ENCODE measurements around the gene LIMS2. TPM values are rescaled to one million over a fixed set of nuclear protein-coding genes. Genes with fewer than 3 reads are reported as not detected.

Gene LIMS2
- total RNA-seq, 6 experiments from 2014 or later = 47.8 to 65.0 (median 59.1) TPM

DNA sequence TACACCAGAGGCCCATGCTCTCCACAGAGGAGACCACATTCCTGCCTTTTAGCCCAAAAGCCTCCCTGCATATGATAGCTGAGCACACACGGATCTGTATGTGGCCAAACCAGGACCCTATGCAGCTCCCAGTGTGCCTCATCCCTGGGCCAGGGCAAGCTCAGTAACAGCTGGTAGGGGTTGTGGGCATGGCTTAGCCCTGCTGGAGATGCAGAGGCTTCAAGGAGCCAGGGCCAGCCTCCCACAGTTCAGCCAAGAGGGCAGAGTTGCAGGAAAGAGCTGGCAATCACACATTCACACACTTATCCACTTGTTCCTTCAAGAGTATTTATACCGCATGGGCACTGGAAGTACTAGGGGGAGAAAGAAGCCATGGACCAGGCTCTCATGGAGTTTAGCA is 1.6 kb upstream of the LIMS2 start:
- Mint-ChIP-seq H3K27me3 (ENCODE audit: insufficient read depth) (peaks cover 21% of the 10 kb centered on the region), H3K36me3 (ENCODE audit: low read depth) (no peaks in the 10 kb centered on the region), H3K4me3 (no peak overlapping the region), H3K9me3 (no peaks in the 10 kb centered on the region), H3K4me1 (ENCODE audit: low read depth) (peaks cover 31% of the 10 kb centered on the region), H3K27ac (no peak overlapping the region)
- TF ChIP-seq, protein P1, sequence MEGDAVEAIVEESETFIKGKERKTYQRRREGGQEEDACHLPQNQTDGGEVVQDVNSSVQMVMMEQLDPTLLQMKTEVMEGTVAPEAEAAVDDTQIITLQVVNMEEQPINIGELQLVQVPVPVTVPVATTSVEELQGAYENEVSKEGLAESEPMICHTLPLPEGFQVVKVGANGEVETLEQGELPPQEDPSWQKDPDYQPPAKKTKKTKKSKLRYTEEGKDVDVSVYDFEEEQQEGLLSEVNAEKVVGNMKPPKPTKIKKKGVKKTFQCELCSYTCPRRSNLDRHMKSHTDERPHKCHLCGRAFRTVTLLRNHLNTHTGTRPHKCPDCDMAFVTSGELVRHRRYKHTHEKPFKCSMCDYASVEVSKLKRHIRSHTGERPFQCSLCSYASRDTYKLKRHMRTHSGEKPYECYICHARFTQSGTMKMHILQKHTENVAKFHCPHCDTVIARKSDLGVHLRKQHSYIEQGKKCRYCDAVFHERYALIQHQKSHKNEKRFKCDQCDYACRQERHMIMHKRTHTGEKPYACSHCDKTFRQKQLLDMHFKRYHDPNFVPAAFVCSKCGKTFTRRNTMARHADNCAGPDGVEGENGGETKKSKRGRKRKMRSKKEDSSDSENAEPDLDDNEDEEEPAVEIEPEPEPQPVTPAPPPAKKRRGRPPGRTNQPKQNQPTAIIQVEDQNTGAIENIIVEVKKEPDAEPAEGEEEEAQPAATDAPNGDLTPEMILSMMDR (IDR thresholded peaks at IDR 0.05) = no peak
- DNase-seq = no peak

DNA sequence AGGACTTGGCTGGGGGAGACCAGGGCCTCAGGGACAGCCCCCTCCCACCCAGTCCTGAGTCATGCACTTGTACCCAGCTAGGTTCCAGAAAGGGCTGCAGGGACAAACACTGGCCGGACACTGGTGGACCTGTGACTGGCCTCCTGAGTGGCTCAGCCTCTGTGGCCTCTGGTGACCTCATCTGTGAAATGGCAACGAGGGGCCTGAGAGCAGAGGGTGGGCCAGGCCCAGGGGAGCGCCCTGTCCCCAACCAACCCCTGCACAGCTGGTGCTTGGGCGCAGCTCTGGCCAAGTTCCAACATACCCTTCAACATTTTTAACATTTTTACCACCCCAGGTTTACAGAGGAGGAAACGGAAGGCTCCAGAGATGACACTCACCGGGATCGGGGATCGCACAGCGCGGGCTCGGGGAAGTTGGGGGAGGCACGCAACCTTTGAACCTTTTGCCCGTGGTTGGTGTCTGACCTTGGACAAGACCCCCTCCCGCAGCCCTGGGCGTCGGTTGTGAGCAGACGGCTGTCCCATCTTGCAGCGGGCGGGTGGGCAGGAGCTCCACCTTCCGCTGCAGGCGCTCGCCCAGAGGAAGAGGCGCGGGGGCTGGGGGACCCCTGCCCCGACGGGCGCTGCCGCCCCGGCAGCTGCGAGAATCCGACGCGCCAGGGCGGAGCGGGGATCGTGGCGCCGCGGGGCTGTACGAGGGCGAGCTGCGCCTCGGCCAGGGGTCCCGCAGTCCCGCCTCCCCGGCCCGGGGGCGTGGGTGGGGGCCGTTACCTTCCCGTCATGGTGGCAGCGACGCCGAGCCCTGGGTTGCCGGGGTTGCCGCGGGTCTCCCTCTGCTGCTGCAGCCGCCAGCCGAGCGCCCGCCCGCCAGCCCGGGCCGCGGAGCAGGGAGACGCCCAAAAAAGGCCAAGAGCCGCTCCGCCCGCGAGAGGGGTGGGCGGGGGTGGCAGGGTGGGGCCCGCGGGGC is 805 bp downstream of the LIMS2 start:
- Mint-ChIP-seq H3K4me3 (peak overlapping the region; percentile 94), H3K27ac (peak overlapping the region; percentile 72), H3K27me3 (ENCODE audit: insufficient read depth) (peaks cover 15% of the 10 kb centered on the region; the same call in 1 of the 2 replicates), H3K4me1 (ENCODE audit: low read depth) (peaks cover 43% of the 10 kb centered on the region), H3K9me3 (no peaks in the 10 kb centered on the region), H3K36me3 (ENCODE audit: low read depth) (peaks cover 8% of the 10 kb centered on the region; the same call in 1 of the 2 replicates)
- no peak for DNase-seq
- TF ChIP-seq, protein P1 (IDR thresholded peaks at IDR 0.05) = no peak

DNA sequence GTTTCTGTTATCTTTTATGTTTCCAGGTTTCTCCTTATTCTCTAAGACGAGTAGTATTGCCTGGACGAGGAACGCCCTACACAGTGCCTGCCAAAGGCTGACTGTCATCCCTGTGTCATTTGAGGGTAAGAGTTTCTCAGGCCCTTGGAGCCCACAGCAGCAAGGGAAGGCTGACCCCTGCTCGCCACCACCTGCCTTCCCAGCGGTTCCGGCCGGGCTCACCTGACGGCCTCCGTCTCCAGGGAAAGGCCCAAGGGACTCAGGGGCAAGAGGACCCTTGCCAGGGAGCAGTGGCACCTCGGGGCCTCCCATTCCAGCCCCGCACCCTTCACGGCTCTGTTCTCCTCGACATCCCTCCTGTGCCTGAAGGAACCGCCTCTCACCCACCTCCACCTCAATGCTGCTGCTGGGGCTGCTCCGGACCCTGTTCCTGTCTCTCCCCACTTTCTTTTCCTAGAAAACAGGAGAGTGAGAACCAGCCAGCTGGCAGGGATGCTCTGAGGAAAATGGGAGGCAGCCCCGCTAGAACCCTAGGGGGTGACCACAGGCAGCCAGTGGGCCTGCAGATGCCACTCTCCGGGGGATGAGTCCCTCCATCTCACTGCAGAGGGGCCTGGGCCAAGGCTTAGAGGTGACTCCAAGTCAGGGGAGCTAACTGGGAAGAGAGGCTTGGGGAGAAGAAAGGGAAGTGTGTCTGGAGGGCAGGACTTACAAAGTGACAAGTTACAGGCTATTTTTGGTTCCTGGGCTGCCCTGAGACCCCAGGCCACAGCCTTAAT is 1.9 kb downstream of the LIMS2 start:
- no peak for DNase-seq
- Mint-ChIP-seq H3K27me3 (ENCODE audit: insufficient read depth) (peaks cover 14% of the 10 kb centered on the region; the same call in 1 of the 2 replicates), H3K4me3 (peak overlapping the region; percentile 94), H3K36me3 (ENCODE audit: low read depth) (peaks cover 9% of the 10 kb centered on the region; the same call in 1 of the 2 replicates), H3K27ac (peak overlapping the region; percentile 34; the same call in 1 of the 2 replicates), H3K4me1 (ENCODE audit: low read depth) (peaks cover 50% of the 10 kb centered on the region), H3K9me3 (no peaks in the 10 kb centered on the region)
- TF ChIP-seq, protein P1 (IDR thresholded peaks at IDR 0.05) = no peak

DNA sequence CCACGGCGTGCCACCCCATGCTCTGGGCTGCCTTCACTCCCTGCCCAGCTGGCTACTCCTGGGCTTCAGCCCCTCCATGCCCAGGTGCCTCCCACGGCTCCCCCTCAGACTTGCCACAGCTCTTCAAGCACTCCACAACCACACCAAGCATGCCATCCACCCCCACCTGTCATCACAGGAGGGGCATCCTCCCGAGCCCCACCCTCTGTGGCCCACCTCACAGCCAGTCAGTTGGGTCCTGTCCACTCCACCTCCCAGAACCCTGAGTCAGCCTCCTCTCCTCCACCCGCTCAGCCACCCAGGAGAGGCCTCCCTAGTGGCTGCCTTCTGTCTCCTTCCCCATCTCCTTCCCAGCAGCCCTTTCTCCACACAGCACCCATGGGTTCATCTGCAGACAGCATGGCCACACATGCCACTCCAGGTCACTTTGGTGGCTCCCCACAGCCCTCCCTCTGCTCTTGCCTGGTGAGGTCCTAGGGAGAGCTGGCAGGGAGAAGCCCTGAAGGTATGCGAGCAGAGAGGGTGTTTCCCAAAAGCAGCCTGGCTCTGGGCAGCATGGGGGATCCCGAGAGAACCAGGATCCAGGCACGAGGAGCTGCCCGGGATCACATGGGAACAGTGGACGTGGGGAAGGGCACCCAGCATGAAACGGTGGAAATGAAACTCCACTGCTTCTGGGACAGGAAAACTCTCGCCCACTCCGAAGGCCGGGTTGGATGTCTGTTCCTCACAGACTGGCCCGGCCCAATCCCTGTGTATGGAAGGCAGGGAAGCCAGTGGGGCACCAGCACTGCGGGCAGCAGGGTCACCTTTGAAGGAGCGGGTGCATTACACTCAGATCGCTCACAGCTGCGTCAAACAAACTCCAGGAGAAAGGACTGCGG is 2.7 kb downstream of the LIMS2 start:
- Mint-ChIP-seq H3K27me3 (ENCODE audit: insufficient read depth) (peaks cover 11% of the 10 kb centered on the region; the same call in 1 of the 2 replicates), H3K27ac (no peak overlapping the region), H3K4me3 (no peak overlapping the region), H3K9me3 (no peaks in the 10 kb centered on the region), H3K4me1 (ENCODE audit: low read depth) (peaks cover 50% of the 10 kb centered on the region), H3K36me3 (ENCODE audit: low read depth) (peaks cover 9% of the 10 kb centered on the region; the same call in 1 of the 2 replicates)
- DNase-seq = no peak
- TF ChIP-seq, protein P1 (IDR thresholded peaks at IDR 0.05) = no peak
